Umbilical cord (tissue), 2 donors: ENCODE results near the gene AREL1. TPM values are rescaled to one million over a fixed set of nuclear protein-coding genes. Genes with fewer than 3 reads are reported as not detected.

ENCODE experiments used
- DNase-seq: peaks from one replicate; pipeline ENCODE4 v3.0.0-alpha.2; 2015; ENCODE audit warnings: low spot score
- total RNA-seq: library from RNA; depleted of rRNA; stranded (reverse); fragments of >200 nt; gene quantifications from one replicate; pipeline ENCODE4 v1.2.3, GENCODE V29; 2014; ENCODE audit warnings: low replicate concordance; ENCODE audit not compliant: insufficient read depth

Gene AREL1
- total RNA-seq, 1 donor from 2014 or later = 13.2 TPM

DNA sequence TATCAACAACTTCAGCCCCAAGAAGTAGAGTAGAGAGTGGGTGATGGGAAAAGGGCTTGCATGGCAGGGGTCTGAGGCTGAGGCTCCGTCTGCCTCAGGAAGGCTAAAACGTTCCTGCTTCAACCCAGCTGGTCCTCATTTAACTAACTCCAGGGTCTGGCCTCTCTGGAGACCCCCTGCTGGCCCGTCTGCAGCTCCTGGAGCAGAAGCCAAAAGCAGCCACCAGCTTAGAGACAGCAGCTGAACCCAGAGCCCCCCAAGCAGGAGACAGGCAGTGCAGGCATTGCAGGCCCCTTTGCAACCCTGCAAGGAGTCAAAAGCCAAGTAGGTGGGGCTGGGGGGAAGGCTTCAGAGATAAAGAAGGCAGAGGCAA, 75.7 kb downstream of the AREL1 start:
- DNase-seq = no peak

DNA sequence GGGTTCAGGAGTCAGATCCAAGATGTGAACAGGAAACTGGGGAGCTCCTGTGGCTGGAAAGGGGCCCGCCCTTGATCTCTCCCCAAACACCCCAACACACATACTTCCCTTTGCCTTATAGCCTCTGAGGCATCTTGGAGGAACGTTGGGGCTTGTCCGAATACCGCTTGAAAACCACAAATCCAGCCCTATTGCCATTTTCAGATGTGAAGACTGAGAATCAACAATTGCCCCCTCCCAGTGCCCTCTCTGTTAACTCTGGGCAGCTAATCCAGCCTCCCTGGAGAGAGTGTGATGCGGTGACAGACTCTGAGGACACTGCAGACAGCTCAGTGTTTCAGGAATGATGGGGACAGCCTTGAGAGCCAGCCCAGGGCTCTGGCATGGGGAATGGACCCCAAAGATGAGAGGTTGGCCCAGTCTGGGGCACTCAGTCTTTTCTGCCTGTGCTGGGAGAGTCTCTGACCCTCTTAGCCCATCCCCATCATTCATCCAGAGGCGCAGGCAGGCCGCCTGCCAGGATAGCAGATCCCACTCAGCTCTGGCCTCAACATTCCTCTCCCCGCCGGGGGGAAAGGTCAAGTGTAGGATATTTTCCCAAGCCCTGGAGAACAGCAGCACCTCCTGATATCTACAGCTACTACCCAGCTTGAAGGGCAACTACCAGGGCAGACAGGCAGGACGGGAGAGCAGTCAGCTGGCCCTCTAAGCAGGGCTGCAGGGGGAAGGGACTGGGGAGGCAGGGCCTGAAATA, 76.3 kb downstream of the AREL1 start:
- DNase-seq = peak; percentile 42

DNA sequence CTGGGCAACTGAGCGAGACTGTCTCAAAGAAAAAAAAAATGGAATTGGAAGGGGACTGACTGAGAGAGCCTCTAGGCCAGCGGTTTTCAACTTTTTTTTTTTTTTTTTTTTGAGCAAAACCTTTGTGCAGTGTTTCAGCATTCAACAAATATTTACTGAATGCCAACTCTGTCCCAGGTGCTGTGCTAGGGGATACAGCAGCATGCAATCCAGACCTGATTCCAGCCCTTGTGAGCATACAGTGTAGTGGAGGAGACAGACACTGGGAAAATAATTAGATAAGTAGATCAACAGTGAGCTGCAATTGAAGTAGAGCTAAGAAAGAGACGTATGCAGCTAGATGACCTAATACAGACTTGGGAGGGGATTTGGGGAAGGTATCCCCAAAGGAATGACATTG, 77.0 kb downstream of the AREL1 start:
- DNase-seq = no peak

DNA sequence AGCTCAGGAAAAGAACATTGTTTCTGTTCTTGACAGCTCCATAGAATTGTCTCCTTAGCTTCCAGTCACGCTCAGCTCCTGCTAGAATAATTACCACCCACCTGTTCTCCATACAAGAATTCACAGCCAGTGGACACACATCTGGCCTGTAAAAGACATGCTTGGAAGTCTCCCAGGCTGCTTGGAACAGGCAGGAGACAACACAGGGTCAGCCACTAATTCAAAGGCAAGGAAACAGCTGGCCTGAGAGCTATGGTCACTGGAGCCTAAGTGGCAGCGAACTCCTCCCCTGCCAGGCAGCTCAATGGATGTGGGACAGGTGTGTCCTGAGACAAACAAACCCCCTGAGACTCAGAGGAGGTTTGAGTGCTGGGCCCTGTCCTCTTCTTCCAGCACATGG, 77.9 kb downstream of the AREL1 start:
- DNase-seq = no peak

DNA sequence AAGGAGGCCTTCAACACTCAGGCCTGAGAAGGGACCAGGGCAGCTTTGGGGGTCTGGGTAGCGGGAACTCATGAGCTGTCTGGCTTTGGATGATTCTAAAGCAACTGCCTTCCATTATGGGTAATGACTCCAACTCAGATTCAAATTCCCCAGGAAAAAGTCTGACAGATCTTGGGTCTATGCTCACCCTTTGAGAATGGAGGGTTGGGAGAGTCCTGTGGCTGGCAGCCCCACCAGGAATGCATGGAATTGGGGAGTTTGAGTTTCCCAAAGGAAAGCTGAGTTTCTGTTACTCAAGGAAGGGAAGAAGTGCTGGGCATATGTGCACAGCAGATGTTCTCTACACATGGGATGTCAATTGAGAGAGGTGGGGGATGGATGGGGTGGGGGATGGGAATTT, 78.4 kb downstream of the AREL1 start:
- DNase-seq = no peak

DNA sequence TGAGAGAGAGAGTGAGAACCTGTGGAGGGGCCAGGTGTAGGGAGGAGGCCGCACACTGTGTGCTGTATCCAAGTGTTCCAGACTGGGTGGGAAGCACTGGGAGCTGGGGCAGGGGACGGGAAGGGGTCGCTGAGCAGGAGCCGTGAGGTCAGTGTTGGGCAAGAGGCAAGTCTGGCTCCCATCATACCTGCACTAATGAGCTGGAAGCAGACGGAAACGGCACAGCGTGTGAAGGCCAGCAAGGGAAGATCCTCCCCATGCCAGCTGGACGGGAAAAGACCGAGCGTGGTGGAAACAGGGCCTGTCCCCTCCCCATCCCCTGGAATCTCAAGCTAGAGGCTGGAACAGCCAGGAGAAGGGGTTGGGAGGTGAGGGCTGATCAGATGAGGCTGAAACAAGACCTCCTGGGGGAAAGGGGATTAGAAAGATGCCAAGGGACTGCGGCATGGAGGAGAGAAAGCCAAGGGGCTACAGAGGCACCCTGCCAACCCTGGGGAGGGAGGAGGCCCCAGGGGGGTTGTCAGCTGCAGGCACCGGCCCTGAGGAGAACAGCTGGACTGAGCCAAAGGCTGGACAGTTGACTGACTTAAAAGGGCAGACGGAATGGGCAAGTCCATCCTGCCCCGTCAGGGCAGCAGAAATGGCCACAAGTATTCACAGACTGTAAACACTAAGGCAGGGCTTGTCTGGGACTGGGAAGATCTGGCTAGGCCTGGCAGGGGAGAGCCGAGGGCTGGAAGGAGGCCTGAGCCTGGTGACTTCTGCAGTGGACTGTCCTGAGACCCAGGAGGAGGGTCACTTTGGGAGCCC, 81.8 kb downstream of the AREL1 start:
- no peak for DNase-seq

DNA sequence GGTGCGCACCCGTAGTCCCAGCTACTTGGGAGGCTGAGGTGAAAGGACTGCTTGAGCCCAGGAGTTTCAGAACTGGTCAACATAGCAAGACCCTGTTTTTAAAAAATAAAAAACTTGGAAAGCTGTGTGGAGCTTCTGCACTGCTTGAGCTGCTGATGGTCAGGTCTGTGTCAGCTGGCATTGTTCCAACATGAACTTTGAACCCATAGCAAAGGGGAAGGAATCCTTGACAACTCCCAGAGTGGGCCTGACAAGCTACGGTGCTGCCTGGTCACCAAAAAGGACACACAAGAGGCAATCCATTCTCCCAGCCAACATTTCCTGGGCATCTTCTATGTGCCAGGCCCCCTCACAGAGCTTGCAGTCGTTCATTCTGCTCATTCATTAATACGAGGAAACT, 84.5 kb downstream of the AREL1 start:
- DNase-seq = no peak

DNA sequence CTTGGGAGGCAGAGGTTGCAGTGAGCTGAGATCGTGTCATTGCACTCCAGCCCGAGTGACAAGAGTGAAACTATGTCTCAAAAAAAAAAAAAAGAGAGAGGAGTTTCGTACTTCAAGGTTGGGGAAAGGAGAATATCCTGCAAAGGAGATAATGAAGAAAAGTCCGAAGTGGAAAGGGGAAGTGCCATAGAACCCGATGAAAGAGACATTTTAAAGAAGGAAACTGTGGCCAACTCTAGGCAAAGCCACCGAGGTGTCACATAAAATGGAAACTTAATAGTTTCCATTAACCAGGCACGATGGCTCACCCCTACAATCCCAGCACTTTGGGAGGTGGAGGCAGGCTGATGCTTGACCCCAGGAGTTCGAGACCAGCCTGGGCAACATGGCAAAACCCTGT, 85.8 kb downstream of the AREL1 start:
- no peak for DNase-seq

DNA sequence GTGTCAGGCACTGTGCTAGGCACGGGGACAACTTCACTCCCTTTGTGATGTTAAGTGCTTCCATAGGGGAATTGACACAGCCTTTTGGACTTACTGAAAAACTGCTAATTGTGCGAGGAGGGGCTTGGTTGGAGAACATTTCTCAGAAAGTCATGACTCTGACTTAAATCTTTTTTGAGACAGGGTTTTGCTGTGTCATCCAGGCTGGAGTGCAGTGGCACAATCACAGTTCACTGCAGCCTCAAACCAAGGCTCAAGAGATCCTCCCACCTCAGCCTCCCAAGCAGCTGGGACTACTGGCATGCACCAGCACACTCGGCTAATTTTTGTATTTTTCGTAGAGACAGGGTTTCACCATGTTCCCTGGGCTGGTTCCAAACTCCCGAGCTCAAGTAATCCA, 90.6 kb downstream of the AREL1 start:
- no peak for DNase-seq

DNA sequence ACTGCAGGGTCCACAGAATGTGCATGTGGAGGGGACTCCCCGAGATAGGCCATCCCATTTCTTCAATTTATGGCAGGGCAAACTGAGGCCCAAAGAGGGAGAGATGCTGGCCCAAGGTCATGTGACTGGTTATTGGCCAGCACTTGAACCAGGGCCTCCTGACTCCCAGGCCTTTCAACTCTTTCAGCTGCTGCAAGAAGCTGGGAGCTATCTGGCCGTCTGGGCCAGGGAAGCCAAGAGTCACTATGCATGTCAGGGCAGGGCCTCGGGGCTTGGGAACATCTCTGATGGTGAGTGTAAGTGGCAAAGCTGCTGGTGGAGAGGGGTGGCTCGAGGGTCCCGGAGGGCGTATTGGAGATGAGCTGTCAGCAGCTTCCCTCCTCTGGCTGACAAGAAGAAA, 91.3 kb downstream of the AREL1 start:
- DNase-seq = peak; percentile 83

DNA sequence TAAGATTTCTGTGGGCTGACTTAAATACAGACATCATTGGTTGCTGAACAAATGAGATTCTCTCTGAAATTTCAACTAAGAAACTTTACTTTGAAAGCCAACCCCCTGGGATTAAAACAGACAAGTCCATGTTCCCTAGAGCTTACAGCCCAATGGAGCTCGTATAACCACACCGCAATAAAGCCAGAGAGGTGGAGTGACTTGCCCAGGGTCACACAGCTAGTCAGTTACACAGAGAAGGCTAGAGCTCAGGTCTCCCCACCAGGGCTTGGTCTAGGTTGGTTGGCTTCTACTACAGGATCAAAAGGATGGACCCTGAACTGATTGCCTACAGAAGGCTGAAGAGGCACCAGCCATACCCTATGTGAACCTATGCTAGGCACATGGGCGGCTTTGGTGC, 92.0 kb downstream of the AREL1 start:
- DNase-seq = no peak

DNA sequence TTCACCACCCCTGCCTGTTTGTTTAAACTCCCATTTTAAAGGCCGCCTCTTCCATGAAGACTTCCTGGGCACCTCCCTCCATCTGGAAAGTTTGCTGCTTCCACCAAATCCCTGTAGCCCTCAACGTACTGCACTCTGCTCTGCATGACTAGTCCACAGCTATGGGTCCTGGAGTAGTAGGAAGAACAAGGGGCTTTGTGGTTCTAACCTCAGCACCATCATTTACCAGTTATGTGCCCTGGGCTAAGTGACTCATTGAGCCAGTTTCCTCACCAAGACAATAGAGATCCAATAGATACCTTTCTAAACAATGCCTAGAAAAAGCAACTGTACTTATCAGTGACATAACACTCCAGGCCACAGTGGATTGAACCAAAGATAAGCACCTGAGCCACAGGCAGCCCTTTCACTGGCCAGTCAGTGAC, 92.4 kb downstream of the AREL1 start:
- no peak for DNase-seq

DNA sequence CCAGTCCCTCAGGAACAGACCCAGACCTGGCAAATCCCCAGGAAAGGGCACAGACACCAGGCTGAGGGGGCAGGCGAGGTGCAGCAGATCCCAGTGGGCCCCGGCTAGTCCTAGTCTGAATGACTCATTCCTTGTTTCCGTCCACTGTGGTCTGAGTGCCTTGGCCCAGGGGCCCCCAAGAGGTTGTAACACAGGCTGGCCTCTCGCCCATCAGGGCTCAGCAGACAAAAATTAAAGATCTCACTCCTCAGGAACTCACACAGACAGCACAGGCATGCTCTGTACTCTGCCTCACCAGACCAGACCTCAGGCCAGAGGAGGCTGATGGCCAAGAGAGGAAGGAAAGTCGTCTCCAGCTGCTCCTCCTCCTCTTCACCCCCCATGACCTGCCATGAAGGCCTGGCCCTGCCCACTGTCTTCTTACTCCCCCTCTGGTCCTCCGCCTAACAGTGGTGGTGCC, 93.2 kb downstream of the AREL1 start:
- peak; percentile 95 for DNase-seq

DNA sequence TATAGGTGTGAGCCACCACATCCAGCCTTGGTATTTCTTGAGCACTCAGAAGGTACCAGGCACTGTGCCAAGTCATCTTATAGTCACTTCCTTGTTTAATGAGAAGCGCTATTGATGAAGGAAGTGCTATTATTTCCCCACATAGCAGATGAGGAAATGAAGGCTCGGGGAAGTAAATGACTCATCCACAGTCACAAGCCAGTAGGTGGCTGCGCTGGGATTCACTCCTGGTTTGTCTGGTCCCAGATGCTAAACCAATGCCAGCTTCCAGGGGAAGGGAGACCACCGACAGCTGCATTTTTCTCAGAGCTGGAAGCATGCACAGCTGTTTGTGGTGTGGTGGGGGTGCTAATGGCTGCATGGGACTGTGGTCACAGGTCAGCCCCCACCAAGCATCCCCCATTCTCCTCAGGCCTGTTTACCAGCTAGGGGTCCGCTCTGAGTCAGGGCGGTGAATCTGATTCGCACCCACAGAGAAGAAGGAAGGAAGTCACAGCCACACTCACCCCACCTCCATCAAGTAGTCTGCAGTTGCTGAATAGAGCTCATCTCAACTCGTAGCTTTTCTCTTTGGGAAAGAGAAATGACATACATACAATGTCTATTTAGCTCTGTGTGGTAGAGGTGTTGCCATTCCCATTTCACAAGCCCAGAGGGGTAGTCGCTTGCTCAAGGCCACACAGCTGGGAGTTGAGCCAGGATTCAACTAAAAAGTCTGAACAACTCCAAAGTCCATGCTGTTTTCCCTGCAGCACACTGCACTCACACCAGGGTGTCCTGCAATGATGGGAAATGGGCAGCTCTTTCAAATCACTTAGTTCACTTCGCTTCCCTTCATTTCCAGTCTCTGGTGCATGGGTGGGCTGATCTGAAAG, 94.6 kb downstream of the AREL1 start:
- DNase-seq = no peak

DNA sequence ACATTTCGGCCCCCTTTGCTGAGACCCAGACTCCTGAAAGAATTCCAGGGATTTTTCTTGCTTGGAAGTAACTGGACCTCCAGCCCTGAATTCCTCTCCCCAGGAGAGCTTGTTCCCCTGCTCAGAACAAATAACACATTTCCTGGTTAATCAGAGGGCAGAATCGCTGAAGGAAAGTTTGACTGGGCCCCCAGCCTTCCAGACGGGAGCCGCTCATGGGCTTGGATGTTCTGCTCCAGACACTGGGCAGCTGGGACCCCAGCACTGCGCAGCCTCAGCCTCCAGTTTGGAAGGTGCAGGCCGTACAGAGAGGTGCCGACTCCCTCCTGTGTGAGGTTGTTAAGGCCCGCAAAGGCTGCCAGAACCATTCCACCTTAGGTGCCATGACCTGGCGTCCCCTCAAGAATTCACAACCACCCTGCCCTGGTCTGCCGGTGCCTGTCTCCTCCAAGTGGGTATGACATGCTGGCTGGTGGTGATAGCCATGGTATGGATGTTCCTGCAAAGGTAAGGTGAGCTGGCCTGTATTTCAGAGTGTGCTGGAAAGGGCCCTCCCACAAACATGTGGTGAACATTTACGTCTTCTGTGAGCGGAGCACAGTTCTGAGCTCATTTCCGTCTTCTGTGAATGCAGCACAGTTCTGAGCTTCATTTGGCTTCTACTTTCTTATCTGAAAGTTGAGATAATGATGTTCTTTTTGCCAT, 95.7 kb downstream of the AREL1 start:
- DNase-seq = no peak

DNA sequence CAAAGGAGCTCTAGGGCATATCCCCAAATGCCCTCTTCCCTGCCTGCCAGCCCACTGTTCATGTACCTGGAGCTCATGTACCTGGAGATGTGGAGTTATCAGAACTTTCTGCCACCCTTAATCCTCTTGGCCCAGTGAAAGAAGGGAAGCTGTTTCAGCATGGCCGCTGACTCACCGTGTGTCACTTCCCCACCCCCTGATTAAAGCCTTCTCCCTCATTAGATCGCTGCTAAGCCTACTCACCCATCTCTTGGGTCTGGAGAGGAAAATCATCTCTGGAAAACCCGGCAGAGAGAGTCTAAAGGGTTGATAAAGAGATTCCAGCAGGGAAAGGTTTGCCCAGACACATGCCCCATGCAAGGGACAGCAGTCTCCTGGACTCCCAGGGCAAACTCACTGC, 96.4 kb downstream of the AREL1 start:
- no peak for DNase-seq

DNA sequence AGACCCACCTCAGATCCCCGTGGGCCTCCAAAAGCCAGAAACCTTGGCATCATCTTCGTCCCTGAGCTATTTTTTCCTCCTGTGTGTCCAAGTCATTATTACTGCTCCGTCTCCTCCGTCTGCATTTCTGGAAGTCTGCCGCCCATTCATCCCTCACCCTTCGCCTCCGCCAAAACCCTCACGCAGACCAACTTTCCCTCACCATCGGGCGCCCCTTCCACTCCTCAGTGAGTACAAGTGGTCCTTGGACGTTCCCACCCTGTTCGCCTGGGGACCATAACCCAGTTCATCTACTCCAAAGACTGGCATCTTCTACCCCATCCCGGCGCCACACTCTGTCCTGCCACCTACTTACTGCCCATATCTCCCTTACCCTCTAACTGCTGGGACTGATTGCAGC, 97.1 kb downstream of the AREL1 start:
- no peak for DNase-seq

DNA sequence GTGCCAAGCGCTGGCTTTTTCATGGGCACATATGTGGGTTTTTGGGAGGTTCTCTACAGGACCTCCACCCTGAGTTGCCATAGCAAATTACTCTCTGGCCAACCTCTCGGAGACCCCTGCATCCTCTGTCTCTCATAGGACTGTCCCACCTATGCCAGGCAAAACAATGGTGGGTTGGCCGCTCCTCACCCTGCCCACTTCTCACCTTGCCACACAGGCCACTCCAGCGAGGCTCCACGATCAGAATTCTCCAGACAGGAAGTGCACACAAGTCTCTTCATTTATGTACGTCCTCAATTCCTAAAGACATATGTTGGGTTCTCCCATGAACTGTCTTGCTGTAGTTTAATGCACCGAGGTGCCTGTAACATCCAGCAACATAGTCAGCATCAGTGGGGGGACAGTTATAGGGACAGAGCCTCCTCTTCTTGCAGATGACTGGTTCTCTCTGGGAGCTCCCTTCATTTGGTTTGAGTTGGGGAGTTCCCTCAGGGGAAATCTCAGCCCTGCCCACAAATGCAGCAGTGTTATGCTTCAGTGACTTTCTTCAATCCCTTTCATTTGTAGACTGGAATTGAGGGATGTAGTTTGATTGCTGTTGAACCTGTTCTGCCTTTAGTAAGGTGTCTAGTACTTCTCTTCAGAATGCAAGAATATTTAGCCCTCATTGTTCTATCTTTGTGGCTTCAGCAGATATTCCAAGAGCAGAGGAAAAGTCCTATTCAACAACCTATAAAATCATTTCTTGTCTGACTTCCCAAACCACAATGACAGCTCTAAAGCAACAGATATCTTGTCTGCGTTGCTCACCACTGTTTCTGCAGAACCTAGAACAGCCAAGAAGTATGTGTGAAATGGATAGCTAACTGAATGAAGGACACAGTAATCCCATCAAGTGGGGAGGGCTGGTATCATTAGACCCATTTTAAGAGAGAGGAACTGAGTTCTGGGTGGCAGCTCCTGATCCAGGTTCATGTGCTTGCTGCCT, 98.1 kb downstream of the AREL1 start:
- no peak for DNase-seq

DNA sequence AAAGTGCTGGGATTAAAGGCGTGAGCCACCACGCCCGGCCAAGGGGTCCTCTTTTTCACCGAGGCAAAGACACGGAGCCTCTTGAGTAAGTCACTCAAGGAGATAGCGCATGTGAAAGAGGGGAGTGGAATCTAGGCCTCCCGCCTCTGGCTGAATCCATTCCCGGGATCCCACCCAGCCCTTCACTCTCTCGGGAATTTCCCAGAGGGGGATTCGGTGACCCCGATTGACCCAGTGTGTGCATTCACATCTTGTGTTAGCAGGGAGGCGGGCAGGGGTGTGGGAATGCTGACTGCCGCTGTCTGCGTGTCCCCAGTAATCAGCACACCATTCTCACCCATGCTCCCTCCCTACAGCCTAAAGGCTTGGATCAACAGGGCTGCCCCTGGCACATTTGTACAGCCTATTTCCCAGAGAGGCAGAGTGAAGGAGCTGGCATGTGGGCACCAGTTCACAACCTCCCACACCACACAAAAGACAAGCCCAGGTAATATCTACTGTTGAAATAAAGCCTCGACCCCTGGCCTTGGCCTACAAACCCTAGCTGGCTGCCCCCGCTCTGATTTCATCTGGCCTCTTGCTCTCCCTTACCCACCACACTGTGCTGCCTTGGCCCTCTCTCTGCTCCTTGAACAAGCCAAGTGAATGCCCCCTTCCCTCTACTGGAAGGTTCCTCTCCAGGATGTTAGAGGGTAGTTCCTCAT, 99.5 kb downstream of the AREL1 start:
- no peak for DNase-seq
